Lung (tissue), 12 donors: ENCODE measurements around the gene FCER1G. TPM values are rescaled to one million over a fixed set of nuclear protein-coding genes. Genes with fewer than 3 reads are reported as not detected.

Experiments used
- ATAC-seq: fragments of 200-7000 bp; cut with Tn5 transposase; one replicate; pipeline ENCODE4 v1.9.1; 2020; ENCODE audit warnings: moderate number of reproducible peaks; ENCODE audit not compliant: insufficient read depth, low FRiP score
- DNase-seq, 3 donors: peaks; one replicate each; pipeline ENCODE4 v3.0.0-alpha.2; 2013 to 2017
- H3K27ac ChIP-seq, 2 donors: one replicate each; pipeline ENCODE4 v1.5.1; 2013; ENCODE audit warnings: mild to moderate bottlenecking in 2 of 2, moderate library complexity in 2 of 2, control low read depth in 1 of 2, inconsistent platforms in 1 of 2, low read depth in 1 of 2, low read length in 1 of 2
- H3K27me3 ChIP-seq, 3 donors: one replicate each; pipeline ENCODE4 v1.5.1; 2013; ENCODE audit warnings: low read length in 2 of 3; ENCODE audit not compliant: control insufficient read depth in 3 of 3, insufficient read depth in 3 of 3
- H3K36me3 ChIP-seq, 4 donors: one replicate each; pipeline ENCODE4 v1.5.1; 2013; ENCODE audit warnings: low read length in 4 of 4, mild to moderate bottlenecking in 1 of 4, moderate library complexity in 1 of 4; ENCODE audit not compliant: control insufficient read depth in 4 of 4, insufficient read depth in 4 of 4
- H3K4me1 ChIP-seq, 5 donors: one replicate each; pipeline ENCODE4 v1.5.1; 2013; ENCODE audit warnings: low read length in 5 of 5, mild to moderate bottlenecking in 2 of 5, moderate library complexity in 1 of 5; ENCODE audit not compliant: control insufficient read depth in 5 of 5, insufficient read depth in 5 of 5
- H3K4me3 ChIP-seq: one replicate; pipeline ENCODE4 v1.5.1; 2013; ENCODE audit warnings: mild to moderate bottlenecking, control low read depth, moderate library complexity
- H3K9ac ChIP-seq, 2 donors: one replicate each; pipeline ENCODE4 v1.5.1; 2013; ENCODE audit warnings: low read length in 2 of 2, control low read depth in 1 of 2; ENCODE audit not compliant: insufficient read depth in 1 of 2
- H3K9me3 ChIP-seq, 4 donors: one replicate each; pipeline ENCODE4 v1.5.1; 2013; ENCODE audit warnings: low read length in 3 of 4, mild to moderate bottlenecking in 1 of 4, moderate library complexity in 1 of 4; ENCODE audit not compliant: control insufficient read depth in 4 of 4, insufficient read depth in 3 of 4
- CTCF ChIP-seq: IDR thresholded peaks from 2 replicates; pipeline ENCODE4 v1.5.1; 2012; ENCODE audit warnings: mild to moderate bottlenecking; ENCODE audit errors: control extremely low read depth, extremely low read depth
- WGBS, 2 donors: extraction: QIAGEN DNeasy Blood & Tissue Kit; methylation state at CpG; one replicate each; pipeline ENCODE4 v1.1.7; 2013; 5-methylcytosine and 5-hydroxymethylcytosine counted together
- polyA plus RNA-seq, 2 donors: library from polyadenylated mRNA; stranded (reverse); fragments of 200-250 nt; gene quantifications; one replicate each; pipeline ENCODE4 v1.2.1, GENCODE V29; 2013
- total RNA-seq, 2 donors: library from RNA; depleted of rRNA in 1 of 2; stranded (reverse); fragments of >200 nt in 1 of 2; gene quantifications; one replicate each; pipeline ENCODE4 v1.2.1, GENCODE V29; 2014 to 2021
- donor health status: control.
- donor health status: control.
- donor health status: Bipolar disorder and iron deficiency.
- donor health status: healthy.
- donor health status: DM: yes; HTN: yes; CAD: no.

Gene FCER1G
- total and polyA plus RNA-seq, 4 donors: 41.6 to 1,998 (median 222) TPM

GRCh38 chr1:161192476-161193465, 22.3 kb upstream of the FCER1G start:
- ATAC-seq (peak; percentile 79), DNase-seq (peak; percentile 62 to 80 (median 78))
- H3K4me1 ChIP-seq: peaks cover 0 to 17% (median 7%) of the 10 kb centered on the region in 5 donors
- peaks cover 0 to 5% (median 0%) of the 10 kb centered on the region in 4 donors for H3K36me3 ChIP-seq
- no peaks in the 10 kb centered on the region for H3K27me3 ChIP-seq
- no peaks in the 10 kb centered on the region for H3K9me3 ChIP-seq
- no peak overlapping the region for H3K27ac ChIP-seq
- H3K4me3 ChIP-seq: no peak overlapping the region
- peak; percentile 91 for TF ChIP-seq CTCF
- H3K9ac ChIP-seq: no peak overlapping the region
- WGBS, 2 donors: 60 to 70% methylated on average over 15 of the region's 15 CpGs

- Histone ChIP-seq H3K27ac (no peak overlapping the region), H3K4me3 (no peak overlapping the region), H3K27me3 (no peaks in the 10 kb centered on the region), H3K4me1 (peaks cover 0 to 26% (median 13%) of the 10 kb centered on the region in 5 donors), H3K36me3 (peaks cover 0 to 5% (median 0%) of the 10 kb centered on the region in 4 donors), H3K9me3 (no peaks in the 10 kb centered on the region), H3K9ac (no peak overlapping the region)
- WGBS, 2 donors: 82 to 92% methylated on average over 21 of the region's 21 CpGs
- ATAC-seq: no peak
- DNase-seq: no peak
- TF ChIP-seq CTCF: no peak
Measured at GRCh38 chr1:161193561-161194235, 21.4 kb upstream of the FCER1G start.

- Histone ChIP-seq H3K9me3 (no peaks in the 10 kb centered on the region), H3K4me1 (peaks cover 0 to 40% (median 23%) of the 10 kb centered on the region in 5 donors), H3K27ac (no peak overlapping the region), H3K27me3 (no peaks in the 10 kb centered on the region), H3K4me3 (no peak overlapping the region), H3K36me3 (peaks cover 0 to 5% (median 0%) of the 10 kb centered on the region in 4 donors), H3K9ac (no peak overlapping the region)
- ATAC-seq: no peak
- TF ChIP-seq CTCF: no peak
- 71 to 74% methylated on average over 4 of the region's 4 CpGs for WGBS, 2 donors
- no peak for DNase-seq
Measured at GRCh38 chr1:161195171-161195570, 19.9 kb upstream of the FCER1G start.
